ENCODE data around the gene GAGE1.

GRCh38 chrX:49618574-49618973 is 19.8 kb downstream of the GAGE1 start:
- no peak for TF ChIP-seq CTCF (IDR thresholded peaks at IDR 0.05; ENCODE audit: insufficient read depth, low read depth, low read length)
- no peak for TF ChIP-seq EZH2 (IDR thresholded peaks at IDR 0.05; ENCODE audit: insufficient read depth, low read length)
